Astrocyte of the cerebellum (primary cell): ENCODE measurements around the gene STRN3.

Experiments
- DNase-seq: peaks from one replicate; pipeline ENCODE4 v3.0.0-alpha.2; 2011; ENCODE audit warnings: low read depth
- H3K4me3 ChIP-seq: 2 replicates; pipeline ENCODE4 v1.5.1; 2011; ENCODE audit warnings: mild to moderate bottlenecking, low read depth, low read length, moderate library complexity
- CTCF ChIP-seq: IDR thresholded peaks from 2 replicates; pipeline ENCODE4 v1.5.1; 2012; ENCODE audit warnings: low read length, low read depth, moderate library complexity, mild to moderate bottlenecking; ENCODE audit errors: missing control alignments
- in situ Hi-C: cut with HindIII; loops from 2 replicates; pipeline ENCODE4 v1.10.0; 2017; ENCODE audit warnings: low sequenced_read_pairs

The STRN3 gene

GRCh38 chr14:30994681-30995620 is 31.2 kb downstream of the STRN3 start:
- DNase-seq, result peak; percentile 5
- TF ChIP-seq CTCF, result no peak
- in situ Hi-C loops, result no loop called here
- no peak overlapping the region for H3K4me3 ChIP-seq

- H3K4me3 ChIP-seq, result no peak overlapping the region
- TF ChIP-seq CTCF, result no peak
- in situ Hi-C loops, result no loop called here
- no peak for DNase-seq
Measured at GRCh38 chr14:30993071-30993470, 33.1 kb downstream of the STRN3 start.

DNA sequence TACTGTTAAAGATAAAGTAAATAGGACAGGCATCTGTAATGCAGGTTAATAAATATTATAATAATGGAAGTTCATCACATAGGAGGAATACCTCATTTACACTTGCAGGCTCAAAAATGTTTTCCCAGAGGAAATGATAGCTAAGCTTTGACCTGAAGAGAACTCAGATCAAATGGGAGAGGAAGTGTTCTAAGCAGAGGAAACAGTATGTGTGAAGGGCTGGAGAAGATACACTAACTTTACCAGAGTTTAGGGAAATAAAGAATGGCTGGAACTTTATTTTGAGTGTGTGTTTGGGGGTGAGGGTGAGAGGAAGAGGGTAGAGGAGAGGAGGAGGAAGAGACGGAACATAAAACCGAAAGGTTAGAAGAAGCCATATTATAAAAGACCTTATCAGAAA is 34.8 kb downstream of the STRN3 start:
- TF ChIP-seq CTCF, result no peak
- DNase-seq, result no peak
- H3K4me3 ChIP-seq, result no peak overlapping the region
- in situ Hi-C loops, result no loop called here

GRCh38 chr14:30990770-30991169 is 35.4 kb downstream of the STRN3 start:
- no peak for DNase-seq
- H3K4me3 ChIP-seq, result no peak overlapping the region
- no peak for TF ChIP-seq CTCF
- in situ Hi-C loops, result no loop called here

- DNase-seq, result no peak
Measured at GRCh38 chr14:30988509-30988908, 37.7 kb downstream of the STRN3 start.

DNA sequence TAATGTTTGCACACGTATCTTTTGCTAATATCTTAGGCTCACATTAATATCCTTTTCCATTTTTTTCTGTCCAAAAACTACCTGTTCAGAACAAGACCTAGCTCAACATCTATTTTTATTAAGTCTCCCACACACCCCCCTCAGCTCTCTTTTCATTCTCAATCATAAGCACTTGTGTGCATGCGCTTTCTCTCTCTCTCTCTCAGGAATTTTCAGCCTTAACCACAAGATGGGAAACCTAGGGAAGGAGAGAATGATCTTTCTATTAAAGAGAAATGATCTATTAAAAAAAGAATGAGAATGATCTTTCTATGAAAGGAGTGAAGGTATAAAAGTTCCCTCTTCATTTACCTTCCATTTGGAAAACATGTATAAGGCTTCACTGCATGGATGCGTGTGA is 40.4 kb downstream of the STRN3 start:
- no peak for DNase-seq
- in situ Hi-C loops, result no loop called here
- H3K4me3 ChIP-seq, result no peak overlapping the region
- no peak for TF ChIP-seq CTCF

More at GRCh38 chr14:30988509-30988908, 37.7 kb downstream of the STRN3 start:
- in situ Hi-C loops, result no loop called here
- no peak overlapping the region for H3K4me3 ChIP-seq
- TF ChIP-seq CTCF, result no peak
